SW480 (cell line): Measurements from ENCODE around the gene KDELR3.

Experiments used
- DNase-seq: peaks from one replicate; pipeline ENCODE4 v3.0.0-alpha.2; 2016; ENCODE audit warnings: low spot score

Gene KDELR3

GRCh38 chr22:38467904-38468442, at the start of gene KDELR3:
KDELR3 (plus strand) TSS chr22:38468096; CDS start chr22:38468234, 138 bp downstream.
- DNase-seq = peak; percentile 74

GRCh38 chr22:38418589-38418988, 49.3 kb upstream of the KDELR3 start:
- no peak for DNase-seq

GRCh38 chr22:38419121-38419857, 48.6 kb upstream of the KDELR3 start:
- no peak for DNase-seq

GRCh38 chr22:38419858-38420160, 48.1 kb upstream of the KDELR3 start:
- DNase-seq = no peak

GRCh38 chr22:38420734-38421133, 47.2 kb upstream of the KDELR3 start:
- DNase-seq = no peak

GRCh38 chr22:38422611-38423511, 45.0 kb upstream of the KDELR3 start:
- DNase-seq = peak; percentile 33

- no peak for DNase-seq
Measured at GRCh38 chr22:38423512-38424503, 44.1 kb upstream of the KDELR3 start.

- DNase-seq = no peak
Measured at GRCh38 chr22:38424525-38425080, 43.3 kb upstream of the KDELR3 start.

- no peak for DNase-seq
Measured at GRCh38 chr22:38426628-38427027, 41.3 kb upstream of the KDELR3 start.

GRCh38 chr22:38427465-38427864, 40.4 kb upstream of the KDELR3 start:
- no peak for DNase-seq

GRCh38 chr22:38427940-38428339, 40.0 kb upstream of the KDELR3 start:
- DNase-seq = no peak

GRCh38 chr22:38428714-38429113, 39.2 kb upstream of the KDELR3 start:
- DNase-seq = no peak

GRCh38 chr22:38429499-38430068, 38.3 kb upstream of the KDELR3 start:
- DNase-seq = no peak

GRCh38 chr22:38431266-38432010, 36.5 kb upstream of the KDELR3 start:
- no peak for DNase-seq

GRCh38 chr22:38432264-38432663, 35.6 kb upstream of the KDELR3 start:
- no peak for DNase-seq

- no peak for DNase-seq
Measured at GRCh38 chr22:38433871-38434270, 34.0 kb upstream of the KDELR3 start.

- no peak for DNase-seq
Measured at GRCh38 chr22:38435010-38435409, 32.9 kb upstream of the KDELR3 start.

GRCh38 chr22:38435965-38436364, 31.9 kb upstream of the KDELR3 start:
- DNase-seq = no peak

- no peak for DNase-seq
Measured at GRCh38 chr22:38436629-38437395, 31.1 kb upstream of the KDELR3 start.

GRCh38 chr22:38437416-38437815, 30.5 kb upstream of the KDELR3 start:
- no peak for DNase-seq
